Measurements from ENCODE around the gene CCDC24. TPM values are rescaled to one million over a fixed set of nuclear protein-coding genes. Genes with fewer than 3 reads are reported as not detected.

Gene CCDC24
- total and polyA plus RNA-seq, 9 of the 15 experiments (the other 6 are each of a cell fraction or from before 2014, with no cell fraction given), result 0.31 to 4.5 (median 1.5) TPM

GRCh38 chr1:43993206-43993914 lies 2.0 kb downstream of the CCDC24 start:
- peaks cover 15 to 61% of the 10 kb centered on the region in 2 experiments; a peak in 4 of 5 replicates for H3K4me1 ChIP-seq (replicated peaks in 1 of 2; ENCODE audit: control insufficient read depth in 2 of 2, insufficient read depth in 2 of 2, low read length in 2 of 2)
- ChIA-PET CTCF (ENCODE audit: low intra/inter-chr PET ratio) (interaction anchor here (2.1 kb wide), 1 partner anchor 55 kb away, joined by 9 read pairs; no protein-coding TSS in a partner anchor), POLR2A (interaction anchor here (0.6 to 1.9 kb wide), 8 partner anchors 12 to 256 kb away, joined by 3 to 7 read pairs (median 4); no protein-coding TSS in a partner anchor)
- intact Hi-C loops (cut with micrococcal nuclease) (loop anchor here (5.0 to 10.0 kb wide), 2 partner anchors 231 to 301 kb away; no protein-coding TSS in a partner anchor), in situ Hi-C loops (cut with MboI) (no loop called here)
- no peaks in the 10 kb centered on the region for H3K79me2 ChIP-seq (ENCODE audit: control insufficient read depth, insufficient read depth, low read length)
- no peak overlapping the region for H3K4me3 ChIP-seq
- WGBS (ENCODE audit: insufficient coverage, low coverage, missing lambda C conversion rate), result 76% methylated on average over 9 of the region's 9 CpGs
- no peaks in the 10 kb centered on the region for H4K20me1 ChIP-seq (replicated peaks; ENCODE audit: control insufficient read depth, insufficient read depth, low read length)
- no peak overlapping the region for H3K4me2 ChIP-seq (ENCODE audit: insufficient read depth, low read length)
- no peak overlapping the region for H3K9ac ChIP-seq (ENCODE audit: insufficient read depth in 1 of 2, low read depth in 2 of 2, low read length in 2 of 2)
- no peak overlapping the region for H2AFZ ChIP-seq (ENCODE audit: low read depth, low read length)
- FAIRE-seq (no peak), ATAC-seq (no peak), DNase-seq (ENCODE audit: extremely low read depth in 1 of 4, low spot score in 3 of 4) (no peak)
- H3K27ac ChIP-seq (ENCODE audit: extremely low read depth, low read depth, low read length), result no peak overlapping the region
- H3K9me3 ChIP-seq (replicated peaks; ENCODE audit: control insufficient read depth, insufficient read depth, low read depth, low read length), result no peaks in the 10 kb centered on the region
- BruUV-seq (replicated peaks), result no TSS peak
- H3K36me3 ChIP-seq (ENCODE audit: control insufficient read depth, insufficient read depth, low read length), result no peaks in the 10 kb centered on the region
- no peaks in the 10 kb centered on the region for H3K27me3 ChIP-seq (ENCODE audit: control insufficient read depth in 2 of 2, insufficient read depth in 2 of 2, low read length in 2 of 2)
- TF ChIP-seq ZNF121 (CRISPR knock-in tag; conservative IDR thresholded peaks at IDR 0.05) (peak; percentile 77), DEAF1 (CRISPR knock-in tag; IDR thresholded peaks at IDR 0.05) (no peak), MAFK (IDR thresholded peaks at IDR 0.05; ENCODE audit: low read length) (no peak), MYC (IDR thresholded peaks at IDR 0.05; ENCODE audit: low read depth, low read length) (no peak), MYC (CRISPR knock-in tag; IDR thresholded peaks at IDR 0.05; ENCODE audit: borderline replicate concordance, low read depth) (no peak)
- peaks cover 5% of the 10 kb centered on the region for H3K9me1 ChIP-seq (ENCODE audit: control insufficient read depth, insufficient read depth, low read length)
